Smooth muscle cell (in vitro differentiated cells): Measurements from ENCODE around the gene NUAK1. TPM values are rescaled to one million over a fixed set of nuclear protein-coding genes. Genes with fewer than 3 reads are reported as not detected.

Experiments used
- DNase-seq: peaks from one replicate; lab custom pipeline; 2025; ENCODE audit not compliant: unreplicated experiment; lab: John Stamatoyannopoulos, UW
- H2AFZ ChIP-seq: fragments of 200-600 bp; sonication (generic); 2 replicates; pipeline ENCODE4 v1.6.0; 2016; ENCODE audit warnings: antibody characterized with exemption, low read depth, mild to moderate bottlenecking
- H3F3A ChIP-seq: fragments of 200-600 bp; sonication (generic); 2 replicates; pipeline ENCODE4 v1.6.0; 2017; ENCODE audit warnings: antibody characterized with exemption, low read depth
- H3K27ac ChIP-seq: fragments of 200-600 bp; sonication (generic); 2 replicates; pipeline ENCODE4 v1.5.1; 2016; ENCODE audit warnings: low read depth, mild to moderate bottlenecking
- H3K27me3 ChIP-seq: fragments of 200-600 bp; sonication (generic); 2 replicates; pipeline ENCODE4 v1.6.1; 2016; ENCODE audit warnings: low read depth, mild to moderate bottlenecking
- H3K36me3 ChIP-seq: fragments of 200-600 bp; sonication (generic); 2 replicates; pipeline ENCODE4 v1.5.1; 2016; ENCODE audit warnings: low read depth
- H3K4me1 ChIP-seq: fragments of 200-600 bp; sonication (generic); 2 replicates; pipeline ENCODE4 v1.5.1; 2016; ENCODE audit warnings: low read depth
- H3K4me2 ChIP-seq: fragments of 200-600 bp; sonication (generic); 2 replicates; pipeline ENCODE4 v1.6.0; 2016; ENCODE audit warnings: mild to moderate bottlenecking
- H3K4me3 ChIP-seq: fragments of 200-600 bp; sonication (generic); 2 replicates; pipeline ENCODE4 v1.5.1; 2016; ENCODE audit warnings: mild to moderate bottlenecking
- H3K79me2 ChIP-seq: fragments of 200-600 bp; sonication (generic); 2 replicates; pipeline ENCODE4 v1.6.0; 2016; ENCODE audit warnings: low read depth, mild to moderate bottlenecking
- H3K9ac ChIP-seq: fragments of 200-600 bp; sonication (generic); 2 replicates; pipeline ENCODE4 v1.6.0; 2016; ENCODE audit warnings: low read depth
- H3K9me3 ChIP-seq: fragments of 200-600 bp; sonication (generic); replicated peaks from 2 replicates; pipeline ENCODE4 v1.5.1; 2016; ENCODE audit warnings: low read depth
- H4K20me1 ChIP-seq: fragments of 200-600 bp; sonication (generic); 2 replicates; pipeline ENCODE4 v1.6.0; 2016; ENCODE audit warnings: low read depth
- WGBS: methylation state at CpG from one replicate; pipeline ENCODE4 v1.1.7; 2016; ENCODE audit warnings: low lambda C conversion rate; 5-methylcytosine and 5-hydroxymethylcytosine counted together
- polyA plus RNA-seq: library from polyadenylated mRNA; unstranded; fragments of >200 nt; fragmentation: Nextera tagmentation; extraction: Ambion mirVana; gene quantifications from 2 replicates; pipeline ENCODE4 v1.2.1, GENCODE V29; 2016
- total RNA-seq: library from RNA; depleted of rRNA; stranded (reverse); fragments of >200 nt; gene quantifications from 2 replicates; pipeline ENCODE4 v1.2.3, GENCODE V29; 2014
- TF ChIP-seq, protein P1 (sequence below): fragments of 200-600 bp; sonication (generic); IDR thresholded peaks from 2 replicates; pipeline ENCODE4 v1.5.1; 2017; ENCODE audit warnings: borderline replicate concordance, mild to moderate bottlenecking, antibody characterized with exemption; ENCODE audit not compliant: insufficient read depth, poor library complexity, severe bottlenecking

Gene NUAK1
- total and polyA plus RNA-seq, 2 experiments from 2014 or later, result 35.3 to 64.2 TPM

DNA sequence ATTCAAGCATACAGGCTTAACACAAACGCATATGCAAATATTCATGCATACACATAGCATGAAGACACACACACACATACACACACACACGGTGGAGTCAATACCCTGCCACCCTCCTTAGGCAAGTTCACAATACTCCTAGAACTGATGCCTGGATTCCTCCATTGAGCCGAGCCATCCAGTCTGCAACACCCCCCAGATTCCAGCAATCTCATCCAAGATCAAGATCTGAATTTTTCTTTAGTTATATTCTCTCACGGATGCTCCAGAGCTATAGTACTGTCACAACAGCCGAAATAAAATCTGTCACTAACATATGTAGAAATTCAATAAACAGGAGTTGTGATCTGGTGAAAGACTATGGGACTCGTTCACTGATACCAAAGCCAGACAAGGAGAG, 110.8 kb downstream of the NUAK1 start:
- Histone ChIP-seq H3K27me3 (no peaks in the 10 kb centered on the region), H2AFZ (no peak overlapping the region), H3K9ac (no peak overlapping the region), H3K79me2 (no peaks in the 10 kb centered on the region), H3K27ac (no peak overlapping the region), H3K9me3 (no peaks in the 10 kb centered on the region), H3K4me3 (no peak overlapping the region), H3F3A (peaks cover 27% of the 10 kb centered on the region), H3K4me2 (no peak overlapping the region), H3K4me1 (peaks cover 16% of the 10 kb centered on the region), H4K20me1 (no peaks in the 10 kb centered on the region), H3K36me3 (no peaks in the 10 kb centered on the region)
- DNase-seq, result no peak
- TF ChIP-seq, protein P1, sequence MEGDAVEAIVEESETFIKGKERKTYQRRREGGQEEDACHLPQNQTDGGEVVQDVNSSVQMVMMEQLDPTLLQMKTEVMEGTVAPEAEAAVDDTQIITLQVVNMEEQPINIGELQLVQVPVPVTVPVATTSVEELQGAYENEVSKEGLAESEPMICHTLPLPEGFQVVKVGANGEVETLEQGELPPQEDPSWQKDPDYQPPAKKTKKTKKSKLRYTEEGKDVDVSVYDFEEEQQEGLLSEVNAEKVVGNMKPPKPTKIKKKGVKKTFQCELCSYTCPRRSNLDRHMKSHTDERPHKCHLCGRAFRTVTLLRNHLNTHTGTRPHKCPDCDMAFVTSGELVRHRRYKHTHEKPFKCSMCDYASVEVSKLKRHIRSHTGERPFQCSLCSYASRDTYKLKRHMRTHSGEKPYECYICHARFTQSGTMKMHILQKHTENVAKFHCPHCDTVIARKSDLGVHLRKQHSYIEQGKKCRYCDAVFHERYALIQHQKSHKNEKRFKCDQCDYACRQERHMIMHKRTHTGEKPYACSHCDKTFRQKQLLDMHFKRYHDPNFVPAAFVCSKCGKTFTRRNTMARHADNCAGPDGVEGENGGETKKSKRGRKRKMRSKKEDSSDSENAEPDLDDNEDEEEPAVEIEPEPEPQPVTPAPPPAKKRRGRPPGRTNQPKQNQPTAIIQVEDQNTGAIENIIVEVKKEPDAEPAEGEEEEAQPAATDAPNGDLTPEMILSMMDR, result no peak
- 84% methylated on average over 6 of the region's 6 CpGs for WGBS

DNA sequence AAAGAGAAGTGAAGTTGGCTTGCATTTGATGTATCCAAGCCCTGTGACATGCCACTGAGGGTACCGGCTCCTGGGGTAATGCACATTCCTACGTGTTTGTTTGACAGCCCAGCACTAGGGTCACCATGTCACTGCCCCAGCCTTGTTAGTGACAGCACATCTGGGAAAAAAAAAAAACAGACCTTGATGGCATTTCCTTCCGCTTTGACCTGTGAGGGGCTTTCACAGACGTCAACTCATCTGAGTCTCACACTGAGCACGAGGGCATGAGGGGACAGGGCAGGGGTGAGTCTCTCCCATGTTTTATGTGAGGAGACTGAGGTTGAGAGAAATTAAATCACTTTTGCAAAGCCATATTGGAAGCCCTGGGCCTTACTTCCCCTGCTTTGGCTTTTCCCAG, 111.5 kb downstream of the NUAK1 start:
- H3K79me2 ChIP-seq, result no peaks in the 10 kb centered on the region
- H2AFZ ChIP-seq, result no peak overlapping the region

DNA sequence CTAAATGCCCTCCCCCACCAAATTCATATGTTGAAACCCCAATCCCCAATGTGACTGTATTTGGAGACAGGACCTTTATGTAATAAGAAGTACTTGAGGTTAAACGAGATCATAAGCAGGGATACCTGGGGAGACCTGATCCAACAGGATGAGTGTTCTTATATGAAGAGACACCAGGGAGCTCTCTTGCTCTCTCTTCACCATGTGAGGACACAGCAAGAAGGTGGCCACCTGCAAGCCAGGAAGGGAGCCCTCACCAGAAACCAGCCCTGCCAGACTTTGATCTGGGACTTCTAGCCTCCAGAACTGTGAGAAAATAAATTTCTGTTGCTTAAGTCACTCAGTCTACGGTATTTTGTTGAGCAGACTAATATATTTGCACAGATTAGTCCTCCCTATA, 113.6 kb downstream of the NUAK1 start:
- H3K27me3 ChIP-seq, result no peaks in the 10 kb centered on the region

More for the DNA sequence above, 111.5 kb downstream of the NUAK1 start:
- H3K9ac ChIP-seq, result no peak overlapping the region
- no peaks in the 10 kb centered on the region for H3K36me3 ChIP-seq
- no peak for DNase-seq
- no peak overlapping the region for H3K4me3 ChIP-seq
- H3F3A ChIP-seq, result peaks cover 21% of the 10 kb centered on the region
- no peaks in the 10 kb centered on the region for H3K9me3 ChIP-seq
- H3K27me3 ChIP-seq, result no peaks in the 10 kb centered on the region
- no peaks in the 10 kb centered on the region for H4K20me1 ChIP-seq
- H3K4me1 ChIP-seq, result peaks cover 13% of the 10 kb centered on the region
- H3K27ac ChIP-seq, result no peak overlapping the region
- 87% methylated on average over 5 of the region's 5 CpGs for WGBS
- TF ChIP-seq, protein P1, result no peak
- H3K4me2 ChIP-seq, result no peak overlapping the region

DNA sequence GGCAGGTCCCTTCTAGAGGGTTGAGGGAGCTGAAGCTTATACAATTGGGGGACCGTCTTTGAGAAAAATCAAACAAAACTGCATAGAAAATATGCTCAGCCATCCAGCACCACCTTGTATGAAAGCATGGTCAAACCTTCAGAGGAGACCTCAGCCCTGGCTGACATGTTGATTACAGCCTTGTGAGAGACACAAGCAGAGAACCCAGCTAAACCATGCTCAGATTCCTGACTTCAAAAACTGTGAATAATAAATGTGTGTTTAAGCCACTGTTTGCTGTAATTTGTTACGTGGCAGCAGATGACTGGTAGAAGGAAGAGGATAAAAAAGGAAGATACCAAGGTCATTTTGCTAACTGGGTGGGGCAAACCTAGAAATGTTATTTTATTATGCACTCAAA, 115.7 kb downstream of the NUAK1 start:
- DNase-seq, result no peak
- H3K9me3 ChIP-seq, result no peaks in the 10 kb centered on the region
- H3K36me3 ChIP-seq, result no peaks in the 10 kb centered on the region
- no peak overlapping the region for H3K4me2 ChIP-seq
- no peaks in the 10 kb centered on the region for H3K27me3 ChIP-seq
- WGBS, result 78% methylated on average over 2 of the region's 2 CpGs
- no peaks in the 10 kb centered on the region for H4K20me1 ChIP-seq
- no peak overlapping the region for H3K4me3 ChIP-seq
- H2AFZ ChIP-seq, result no peak overlapping the region
- no peaks in the 10 kb centered on the region for H3K79me2 ChIP-seq
- no peaks in the 10 kb centered on the region for H3K4me1 ChIP-seq
- no peak overlapping the region for H3K9ac ChIP-seq
- no peaks in the 10 kb centered on the region for H3F3A ChIP-seq
- peak overlapping the region; percentile 60 for H3K27ac ChIP-seq
- TF ChIP-seq, protein P1, result no peak

More for the DNA sequence above, 113.6 kb downstream of the NUAK1 start:
- TF ChIP-seq, protein P1, result no peak
- 71% methylated on average over 2 of the region's 2 CpGs for WGBS
- no peak overlapping the region for H3K9ac ChIP-seq
- no peak overlapping the region for H3K4me2 ChIP-seq
- no peaks in the 10 kb centered on the region for H3K79me2 ChIP-seq
- peaks cover 10% of the 10 kb centered on the region for H3F3A ChIP-seq
- no peaks in the 10 kb centered on the region for H4K20me1 ChIP-seq
- no peaks in the 10 kb centered on the region for H3K36me3 ChIP-seq
- H3K4me3 ChIP-seq, result no peak overlapping the region
- peaks cover 12% of the 10 kb centered on the region for H3K4me1 ChIP-seq
- no peak overlapping the region for H3K27ac ChIP-seq
- no peak overlapping the region for H2AFZ ChIP-seq
- no peaks in the 10 kb centered on the region for H3K9me3 ChIP-seq
- no peak for DNase-seq
